ENCODE data around the gene GTPBP6.
"Not testable (repeated sequence)": the region's sequence is repeated elsewhere in the genome, so short reads cannot be mapped to it uniquely, and the experiment has no call there.

Gene GTPBP6

GRCh38 chrX:305781-306613 lies 12.6 kb downstream of the GTPBP6 start:
- not testable (repeated sequence) for H3K4me1 Mint-ChIP-seq, H3K9me3 Mint-ChIP-seq, H3K4me3 Mint-ChIP-seq, ATAC-seq, H3K27me3 Mint-ChIP-seq, H3K27ac Mint-ChIP-seq
- peaks cover 75% of the 10 kb centered on the region for H3K36me3 Mint-ChIP-seq

GRCh38 chrX:302975-303374 lies 15.6 kb downstream of the GTPBP6 start:
- H3K4me3 Mint-ChIP-seq: no peak overlapping the region
- no peak for ATAC-seq
- peaks cover 64% of the 10 kb centered on the region for H3K36me3 Mint-ChIP-seq
- no peaks in the 10 kb centered on the region for H3K27me3 Mint-ChIP-seq
- H3K9me3 Mint-ChIP-seq: no peaks in the 10 kb centered on the region
- H3K27ac Mint-ChIP-seq: no peak overlapping the region
- no peaks in the 10 kb centered on the region for H3K4me1 Mint-ChIP-seq

- Mint-ChIP-seq H3K27ac (no peak overlapping the region), H3K4me1 (no peaks in the 10 kb centered on the region), H3K9me3 (no peaks in the 10 kb centered on the region), H3K27me3 (no peaks in the 10 kb centered on the region), H3K36me3 (peaks cover 57% of the 10 kb centered on the region), H3K4me3 (no peak overlapping the region)
- ATAC-seq: no peak
These were observed 18.3 kb downstream of the GTPBP6 start for GRCh38 chrX:300334-300733.

- H3K36me3 Mint-ChIP-seq: peaks cover 51% of the 10 kb centered on the region
- no peak overlapping the region for H3K27ac Mint-ChIP-seq
- no peaks in the 10 kb centered on the region for H3K9me3 Mint-ChIP-seq
- ATAC-seq: no peak
- no peak overlapping the region for H3K4me3 Mint-ChIP-seq
- H3K27me3 Mint-ChIP-seq: no peaks in the 10 kb centered on the region
- no peaks in the 10 kb centered on the region for H3K4me1 Mint-ChIP-seq
These were observed 19.6 kb downstream of the GTPBP6 start for GRCh38 chrX:298993-299392.

- peaks cover 55% of the 10 kb centered on the region for H3K36me3 Mint-ChIP-seq
- H3K27ac Mint-ChIP-seq: no peak overlapping the region
- ATAC-seq: no peak
- no peaks in the 10 kb centered on the region for H3K9me3 Mint-ChIP-seq
- no peaks in the 10 kb centered on the region for H3K27me3 Mint-ChIP-seq
- H3K4me3 Mint-ChIP-seq: no peak overlapping the region
- no peaks in the 10 kb centered on the region for H3K4me1 Mint-ChIP-seq
These were observed 23.5 kb downstream of the GTPBP6 start for GRCh38 chrX:295136-295535.

- no peak overlapping the region for H3K4me3 Mint-ChIP-seq
- H3K4me1 Mint-ChIP-seq: no peaks in the 10 kb centered on the region
- peaks cover 57% of the 10 kb centered on the region for H3K36me3 Mint-ChIP-seq
- no peaks in the 10 kb centered on the region for H3K27me3 Mint-ChIP-seq
- ATAC-seq: no peak
- H3K9me3 Mint-ChIP-seq: no peaks in the 10 kb centered on the region
- H3K27ac Mint-ChIP-seq: no peak overlapping the region
These were observed 25.4 kb downstream of the GTPBP6 start for GRCh38 chrX:292900-293897.

- Mint-ChIP-seq H3K4me3 (no peak overlapping the region), H3K36me3 (peaks cover 57% of the 10 kb centered on the region), H3K4me1 (no peaks in the 10 kb centered on the region), H3K27ac (no peak overlapping the region), H3K27me3 (no peaks in the 10 kb centered on the region), H3K9me3 (no peaks in the 10 kb centered on the region)
- no peak for ATAC-seq
These were observed 27.1 kb downstream of the GTPBP6 start for GRCh38 chrX:291411-291901.

GRCh38 chrX:290476-291166 lies 28.0 kb downstream of the GTPBP6 start:
- Mint-ChIP-seq H3K36me3 (peaks cover 59% of the 10 kb centered on the region), H3K27me3 (no peaks in the 10 kb centered on the region), H3K4me3 (no peak overlapping the region), H3K9me3 (no peaks in the 10 kb centered on the region), H3K27ac (no peak overlapping the region), H3K4me1 (no peaks in the 10 kb centered on the region)
- no peak for ATAC-seq

GRCh38 chrX:288561-288991 lies 30.0 kb downstream of the GTPBP6 start:
- H3K4me3 Mint-ChIP-seq: no peak overlapping the region
- peaks cover 6% of the 10 kb centered on the region for H3K4me1 Mint-ChIP-seq
- no peaks in the 10 kb centered on the region for H3K9me3 Mint-ChIP-seq
- no peaks in the 10 kb centered on the region for H3K27me3 Mint-ChIP-seq
- no peak overlapping the region for H3K27ac Mint-ChIP-seq
- peaks cover 48% of the 10 kb centered on the region for H3K36me3 Mint-ChIP-seq
- no peak for ATAC-seq

- Mint-ChIP-seq H3K4me1 (peaks cover 7% of the 10 kb centered on the region), H3K4me3 (no peak overlapping the region), H3K27me3 (no peaks in the 10 kb centered on the region), H3K27ac (no peak overlapping the region), H3K9me3 (no peaks in the 10 kb centered on the region), H3K36me3 (peaks cover 39% of the 10 kb centered on the region)
- no peak for ATAC-seq
These were observed 30.9 kb downstream of the GTPBP6 start for GRCh38 chrX:287670-288069.

GRCh38 chrX:285076-285677 lies 33.4 kb downstream of the GTPBP6 start:
- H3K27me3 Mint-ChIP-seq: no peaks in the 10 kb centered on the region
- H3K4me3 Mint-ChIP-seq: no peak overlapping the region
- ATAC-seq: no peak
- no peak overlapping the region for H3K27ac Mint-ChIP-seq
- H3K4me1 Mint-ChIP-seq: peaks cover 12% of the 10 kb centered on the region
- peaks cover 22% of the 10 kb centered on the region for H3K36me3 Mint-ChIP-seq
- no peaks in the 10 kb centered on the region for H3K9me3 Mint-ChIP-seq

- Mint-ChIP-seq H3K36me3 (peaks cover 10% of the 10 kb centered on the region), H3K4me1 (peaks cover 27% of the 10 kb centered on the region), H3K9me3 (no peaks in the 10 kb centered on the region), H3K27ac (peak overlapping the region; percentile 84), H3K27me3 (no peaks in the 10 kb centered on the region), H3K4me3 (peak overlapping the region; percentile 86)
- ATAC-seq: peak; percentile 99
These were observed 35.3 kb downstream of the GTPBP6 start for GRCh38 chrX:283115-283845.

GRCh38 chrX:282000-282681 lies 36.5 kb downstream of the GTPBP6 start:
- not testable (repeated sequence) for ATAC-seq, H3K27me3 Mint-ChIP-seq, H3K9me3 Mint-ChIP-seq
- H3K36me3 Mint-ChIP-seq: peaks cover 10% of the 10 kb centered on the region
- peak overlapping the region; percentile 84 for H3K27ac Mint-ChIP-seq
- H3K4me1 Mint-ChIP-seq: peaks cover 31% of the 10 kb centered on the region
- H3K4me3 Mint-ChIP-seq: peak overlapping the region; percentile 41
